Parathyroid adenoma (tissue), 2 donors: ENCODE results near the gene USP7.
A peak's percentile ranks its signal among the peaks of the same experiment; 100 is the strongest.

ENCODE experiments used
- H2AFZ ChIP-seq: fragments of 300-600 bp; sonication (generic); one replicate; pipeline ENCODE4 v1.7.0; 2017; ENCODE audit warnings: antibody characterized with exemption, mild to moderate bottlenecking
- H3K27ac ChIP-seq: fragments of 300-600 bp; sonication (generic); one replicate; pipeline ENCODE4 v1.7.0; 2017
- H3K27me3 ChIP-seq: fragments of 300-600 bp; sonication (generic); one replicate; pipeline ENCODE4 v1.7.0; 2017; ENCODE audit warnings: low read length; ENCODE audit not compliant: control insufficient read depth, insufficient read depth
- H3K36me3 ChIP-seq: fragments of 300-600 bp; sonication (generic); one replicate; pipeline ENCODE4 v1.7.0; 2017; ENCODE audit warnings: low read length; ENCODE audit not compliant: control insufficient read depth, insufficient read depth
- H3K4me1 ChIP-seq: fragments of 300-600 bp; sonication (generic); one replicate; pipeline ENCODE4 v1.7.0; 2017; ENCODE audit warnings: control low read depth
- H3K4me2 ChIP-seq: fragments of 300-600 bp; sonication (generic); one replicate; pipeline ENCODE4 v1.7.0; 2017; ENCODE audit warnings: low read length
- H3K4me3 ChIP-seq: fragments of 300-600 bp; sonication (generic); one replicate; pipeline ENCODE4 v1.7.0; 2017; ENCODE audit warnings: low read depth, low read length
- H3K79me2 ChIP-seq: fragments of 300-600 bp; sonication (generic); one replicate; pipeline ENCODE4 v1.7.0; 2017; ENCODE audit warnings: control low read depth
- H3K9ac ChIP-seq: fragments of 300-600 bp; sonication (generic); one replicate; pipeline ENCODE4 v1.7.0; 2017; ENCODE audit warnings: mild to moderate bottlenecking
- H3K9me3 ChIP-seq: fragments of 300-600 bp; sonication (generic); one replicate; pipeline ENCODE4 v1.7.0; 2017; ENCODE audit warnings: low read length; ENCODE audit not compliant: control insufficient read depth
- TF ChIP-seq, protein P1 (sequence below): fragments of 300-600 bp; sonication (generic); IDR thresholded peaks from one replicate; pipeline ENCODE4 v1.7.0; 2017; ENCODE audit warnings: antibody characterized with exemption, mild to moderate bottlenecking
- donor health status: primary hyperparathyroidism.

Gene USP7

GRCh38 chr16:8867932-8868415 is 95.7 kb downstream of the USP7 start:
- H3K4me1 ChIP-seq = peaks cover 7% of the 10 kb centered on the region
- TF ChIP-seq, protein P1, sequence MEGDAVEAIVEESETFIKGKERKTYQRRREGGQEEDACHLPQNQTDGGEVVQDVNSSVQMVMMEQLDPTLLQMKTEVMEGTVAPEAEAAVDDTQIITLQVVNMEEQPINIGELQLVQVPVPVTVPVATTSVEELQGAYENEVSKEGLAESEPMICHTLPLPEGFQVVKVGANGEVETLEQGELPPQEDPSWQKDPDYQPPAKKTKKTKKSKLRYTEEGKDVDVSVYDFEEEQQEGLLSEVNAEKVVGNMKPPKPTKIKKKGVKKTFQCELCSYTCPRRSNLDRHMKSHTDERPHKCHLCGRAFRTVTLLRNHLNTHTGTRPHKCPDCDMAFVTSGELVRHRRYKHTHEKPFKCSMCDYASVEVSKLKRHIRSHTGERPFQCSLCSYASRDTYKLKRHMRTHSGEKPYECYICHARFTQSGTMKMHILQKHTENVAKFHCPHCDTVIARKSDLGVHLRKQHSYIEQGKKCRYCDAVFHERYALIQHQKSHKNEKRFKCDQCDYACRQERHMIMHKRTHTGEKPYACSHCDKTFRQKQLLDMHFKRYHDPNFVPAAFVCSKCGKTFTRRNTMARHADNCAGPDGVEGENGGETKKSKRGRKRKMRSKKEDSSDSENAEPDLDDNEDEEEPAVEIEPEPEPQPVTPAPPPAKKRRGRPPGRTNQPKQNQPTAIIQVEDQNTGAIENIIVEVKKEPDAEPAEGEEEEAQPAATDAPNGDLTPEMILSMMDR = no peak

DNA sequence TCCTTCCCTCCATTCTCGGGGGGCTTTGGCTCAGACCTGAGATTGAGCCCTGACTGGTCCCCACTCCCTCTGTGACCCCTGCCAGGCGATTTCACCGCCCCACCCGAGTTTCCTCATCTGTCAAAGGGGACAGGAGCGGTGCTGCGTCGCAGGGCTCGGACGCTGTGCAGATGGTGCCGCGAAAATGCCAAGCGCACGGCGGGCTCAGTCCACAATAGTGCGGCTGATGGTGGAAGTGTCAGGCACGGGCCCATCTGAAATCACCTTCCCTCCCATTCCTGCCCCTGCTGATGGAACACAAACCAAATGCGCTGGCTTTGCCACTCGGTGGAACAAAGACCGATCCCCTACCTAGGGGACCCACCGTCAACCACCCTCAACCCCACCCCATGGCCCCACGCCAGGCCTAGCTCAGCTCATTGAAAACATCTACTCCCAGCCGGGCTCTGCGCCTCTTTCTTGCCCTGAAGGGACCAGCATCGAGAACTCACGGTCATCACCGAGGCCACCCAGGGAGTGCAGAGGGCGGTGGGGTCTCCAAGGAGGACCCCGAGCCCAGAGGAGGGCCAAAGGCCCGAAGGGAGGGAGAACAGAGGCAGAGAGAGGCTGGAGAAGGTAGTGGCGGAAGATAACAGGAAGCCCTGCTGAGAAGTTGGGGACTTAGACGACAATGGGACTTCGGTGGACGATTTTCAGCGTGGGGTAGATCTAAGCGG is 96.3 kb downstream of the USP7 start:
- H3K79me2 ChIP-seq = peaks cover 1% of the 10 kb centered on the region
- H3K27me3 ChIP-seq = no peaks in the 10 kb centered on the region
- no peaks in the 10 kb centered on the region for H3K9me3 ChIP-seq
- TF ChIP-seq, protein P1 = no peak
- H3K9ac ChIP-seq = no peak overlapping the region
- H3K36me3 ChIP-seq = no peaks in the 10 kb centered on the region
- H3K27ac ChIP-seq = peak overlapping the region; percentile 7
- peak overlapping the region; percentile 79 for H3K4me3 ChIP-seq
- peaks cover 7% of the 10 kb centered on the region for H3K4me1 ChIP-seq
- H2AFZ ChIP-seq = peak overlapping the region; percentile 87
- H3K4me2 ChIP-seq = peak overlapping the region; percentile 88

More at GRCh38 chr16:8867932-8868415, 95.7 kb downstream of the USP7 start:
- no peak overlapping the region for H3K9ac ChIP-seq
- H3K9me3 ChIP-seq = no peaks in the 10 kb centered on the region
- H3K4me3 ChIP-seq = peak overlapping the region; percentile 79
- peak overlapping the region; percentile 87 for H2AFZ ChIP-seq
- no peaks in the 10 kb centered on the region for H3K27me3 ChIP-seq
- H3K27ac ChIP-seq = peak overlapping the region; percentile 7
- no peaks in the 10 kb centered on the region for H3K36me3 ChIP-seq
- no peaks in the 10 kb centered on the region for H3K79me2 ChIP-seq
- H3K4me2 ChIP-seq = peak overlapping the region; percentile 88

GRCh38 chr16:8866884-8867215 is 96.9 kb downstream of the USP7 start:
- TF ChIP-seq, protein P1 = no peak
- Histone ChIP-seq H3K9me3 (no peaks in the 10 kb centered on the region), H3K79me2 (peaks cover 4% of the 10 kb centered on the region), H3K4me3 (no peak overlapping the region), H3K36me3 (no peaks in the 10 kb centered on the region), H3K9ac (no peak overlapping the region), H3K27me3 (no peaks in the 10 kb centered on the region), H2AFZ (peak overlapping the region; percentile 87), H3K4me1 (peaks cover 7% of the 10 kb centered on the region), H3K27ac (peak overlapping the region; percentile 7), H3K4me2 (peak overlapping the region; percentile 88)

DNA sequence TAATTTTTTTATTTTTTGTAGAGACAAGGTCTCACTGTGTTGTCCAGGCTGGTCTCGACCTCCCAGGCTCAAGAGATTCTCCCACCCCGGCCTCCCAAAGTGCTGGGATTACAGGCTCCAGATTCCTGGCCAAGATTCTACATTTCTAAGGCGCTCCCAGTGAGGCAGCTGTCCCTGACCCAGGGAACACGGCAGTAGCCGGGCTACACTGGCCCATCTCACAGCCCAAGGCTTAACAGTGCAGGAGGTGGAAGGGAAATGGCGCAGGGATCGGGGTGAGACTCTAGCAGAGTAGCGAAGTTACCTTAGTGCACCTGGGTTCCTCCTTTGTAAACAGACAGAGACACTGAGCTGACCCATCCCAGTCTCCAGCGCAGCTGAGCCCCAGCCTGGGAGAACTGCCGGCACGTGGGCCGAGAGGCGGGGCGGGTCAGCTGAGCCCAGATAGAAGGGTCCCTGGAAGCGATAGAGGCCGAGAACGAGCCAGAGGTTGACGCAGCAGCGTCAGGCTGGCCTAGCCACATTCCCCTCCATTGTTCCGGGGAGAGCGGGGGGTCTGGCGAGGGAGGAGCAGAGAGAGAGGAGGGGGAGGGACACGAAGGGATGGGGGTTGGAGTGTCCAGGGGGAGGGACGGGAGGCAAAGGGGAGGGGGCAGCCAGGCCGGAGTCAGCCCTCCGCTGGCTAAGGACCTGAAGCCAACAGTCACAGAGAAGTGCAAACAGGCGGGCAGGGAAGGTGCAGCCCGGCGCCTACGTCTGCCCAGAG is 97.4 kb downstream of the USP7 start:
- Histone ChIP-seq H3K9ac (no peak overlapping the region), H3K9me3 (no peaks in the 10 kb centered on the region), H3K36me3 (no peaks in the 10 kb centered on the region), H3K4me1 (peaks cover 7% of the 10 kb centered on the region), H3K4me2 (no peak overlapping the region), H2AFZ (peak overlapping the region; percentile 8), H3K79me2 (peaks cover 4% of the 10 kb centered on the region), H3K27me3 (no peaks in the 10 kb centered on the region), H3K4me3 (no peak overlapping the region), H3K27ac (peak overlapping the region; percentile 7)
- TF ChIP-seq, protein P1 = no peak
